Fibroblast of lung (primary cell): ENCODE results near the gene SMIM45.

Experiments
- EZH2 ChIP-seq: IDR thresholded peaks from 2 replicates; pipeline ENCODE4 v1.5.1; 2012; ENCODE audit warnings: low read length, control low read depth, mild to moderate bottlenecking; ENCODE audit errors: missing control alignments
- TF ChIP-seq, protein P1 (sequence below), 2 donors: IDR thresholded peaks in 1 of 2; conservative IDR thresholded peaks in 1 of 2; 1 replicate in 1 of 2; 2 replicates in 1 of 2; pipeline ENCODE4 v1.5.1; 2011 to 2012; ENCODE audit warnings: low read length in 2 of 2, control low read depth in 1 of 2, inconsistent platforms in 1 of 2, low read depth in 1 of 2, mild to moderate bottlenecking in 1 of 2

DNA sequence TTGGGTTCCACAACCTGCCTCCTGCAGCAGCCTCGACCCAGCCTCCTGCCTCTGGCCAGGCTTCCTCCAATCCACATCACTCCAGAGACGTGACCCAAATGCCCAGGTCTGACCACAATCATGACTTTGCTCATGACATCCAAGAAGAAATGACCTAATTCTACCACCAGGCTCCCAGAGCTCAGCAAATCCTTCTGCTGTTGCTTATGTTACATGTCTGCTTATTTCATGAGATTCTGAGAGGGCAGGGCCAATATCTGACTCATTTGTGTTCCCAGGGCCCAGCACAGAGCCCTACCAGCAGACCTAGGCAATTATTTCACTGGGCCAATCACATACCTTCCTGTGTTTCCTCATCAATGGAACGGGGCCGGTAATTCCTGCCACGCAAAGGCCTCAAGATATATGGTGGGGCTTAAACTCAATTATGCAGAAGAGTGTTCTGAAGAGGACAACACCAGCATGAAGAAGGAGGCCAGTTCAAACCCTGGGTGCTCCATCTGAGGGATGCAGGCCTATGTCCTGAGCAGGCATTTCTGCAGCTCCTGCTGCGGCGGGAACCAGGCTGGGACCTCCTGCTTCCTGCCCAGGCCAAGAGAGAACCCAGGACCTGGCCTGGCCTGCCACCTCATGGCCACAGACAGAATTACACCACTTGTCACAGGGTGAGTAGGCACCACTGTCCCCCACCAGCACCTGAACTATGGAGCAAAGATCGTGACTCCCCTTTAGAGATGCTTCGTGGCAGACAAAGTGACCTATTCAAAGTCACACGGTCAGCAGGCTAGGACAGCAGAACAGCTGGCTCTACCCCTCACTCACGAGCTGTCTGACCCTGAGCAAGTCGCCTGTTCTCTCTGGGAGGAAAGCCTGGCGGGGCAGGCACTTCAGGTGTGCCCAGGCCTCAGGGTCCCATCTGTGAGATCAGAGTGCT, 10.9 kb upstream of the SMIM45 start:
- TF ChIP-seq, protein P1, sequence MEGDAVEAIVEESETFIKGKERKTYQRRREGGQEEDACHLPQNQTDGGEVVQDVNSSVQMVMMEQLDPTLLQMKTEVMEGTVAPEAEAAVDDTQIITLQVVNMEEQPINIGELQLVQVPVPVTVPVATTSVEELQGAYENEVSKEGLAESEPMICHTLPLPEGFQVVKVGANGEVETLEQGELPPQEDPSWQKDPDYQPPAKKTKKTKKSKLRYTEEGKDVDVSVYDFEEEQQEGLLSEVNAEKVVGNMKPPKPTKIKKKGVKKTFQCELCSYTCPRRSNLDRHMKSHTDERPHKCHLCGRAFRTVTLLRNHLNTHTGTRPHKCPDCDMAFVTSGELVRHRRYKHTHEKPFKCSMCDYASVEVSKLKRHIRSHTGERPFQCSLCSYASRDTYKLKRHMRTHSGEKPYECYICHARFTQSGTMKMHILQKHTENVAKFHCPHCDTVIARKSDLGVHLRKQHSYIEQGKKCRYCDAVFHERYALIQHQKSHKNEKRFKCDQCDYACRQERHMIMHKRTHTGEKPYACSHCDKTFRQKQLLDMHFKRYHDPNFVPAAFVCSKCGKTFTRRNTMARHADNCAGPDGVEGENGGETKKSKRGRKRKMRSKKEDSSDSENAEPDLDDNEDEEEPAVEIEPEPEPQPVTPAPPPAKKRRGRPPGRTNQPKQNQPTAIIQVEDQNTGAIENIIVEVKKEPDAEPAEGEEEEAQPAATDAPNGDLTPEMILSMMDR (conservative IDR thresholded peaks at IDR 0.05 in 1 of 2, IDR thresholded peaks at IDR 0.05 in 1 of 2; ENCODE audit: low read depth in 1 of 2, low read length in 2 of 2) = peak; percentile 84 to 90
- TF ChIP-seq EZH2 = no peak
